B cell (primary cell): ENCODE data around the gene COL16A1. TPM values are rescaled to one million over a fixed set of nuclear protein-coding genes. Genes with fewer than 3 reads are reported as not detected.

Source experiments
- ATAC-seq: fragments of 200-7000 bp; cut with Tn5 transposase; one replicate; pipeline ENCODE4 v1.10.0; 2021; ENCODE audit warnings: low read depth, mild to moderate bottlenecking, moderate number of reproducible peaks, moderate library complexity
- CTCF ChIA-PET: fragments of 350-600 bp; sonication (Branson Sonifier 250); formaldehyde crosslinking; loops from one replicate; lab custom pipeline; 2021; ENCODE audit warnings: antibody characterized with exemption, inconsistent platforms; lab: Charles Lee
- POLR2A ChIA-PET: fragments of 350-600 bp; sonication (Branson Sonifier 250); formaldehyde crosslinking; loops from one replicate; lab custom pipeline; 2021; ENCODE audit warnings: antibody characterized with exemption; lab: Charles Lee
- DNase-seq: peaks from one replicate; pipeline ENCODE4 v3.0.0; 2013
- H2AFZ ChIP-seq: 2 replicates; pipeline ENCODE4 v1.6.1; 2012; ENCODE audit warnings: mild to moderate bottlenecking, low read depth, low read length; ENCODE audit not compliant: insufficient read depth, poor library complexity, severe bottlenecking
- H3K27ac ChIP-seq, 2 donors: 1 replicate in 1 of 2; 2 replicates in 1 of 2; pipeline ENCODE4 v1.5.1; 2012 to 2013; ENCODE audit warnings: low read length in 2 of 2, mild to moderate bottlenecking in 2 of 2, moderate library complexity in 1 of 2
- H3K27me3 ChIP-seq, 4 experiments: fragments of 200-600 bp in 1 of 4; sonication (generic) in 1 of 4; replicated peaks in 1 of 4; 1 replicate in 2 of 4; 2 replicates in 2 of 4; pipeline versions ENCODE4 v1.6.1 to v1.7.0; 2013 to 2016; ENCODE audit warnings: low read length in 3 of 4, mild to moderate bottlenecking in 2 of 4, mixed read lengths in 1 of 4, moderate library complexity in 1 of 4; ENCODE audit not compliant: insufficient read depth in 4 of 4, control insufficient read depth in 3 of 4; ENCODE audit errors: control extremely low read depth in 1 of 4
- H3K36me3 ChIP-seq, 2 experiments: replicated peaks in 1 of 2; 1 replicate in 1 of 2; 2 replicates in 1 of 2; pipeline versions ENCODE4 v1.6.1 to v1.7.1; 2013; ENCODE audit warnings: low read length in 1 of 2; ENCODE audit not compliant: insufficient read depth in 2 of 2, control insufficient read depth in 1 of 2; ENCODE audit errors: control extremely low read depth in 1 of 2, extremely low read depth in 1 of 2
- H3K4me1 ChIP-seq, 2 donors: fragments of 200-600 bp in 1 of 2; sonication (generic) in 1 of 2; 1 replicate in 1 of 2; 2 replicates in 1 of 2; pipeline versions ENCODE4 v1.5.1 to v1.6.1; 2013 to 2017; ENCODE audit warnings: low read length in 2 of 2; ENCODE audit not compliant: control insufficient read depth in 2 of 2, insufficient read depth in 2 of 2
- H3K4me2 ChIP-seq: replicated peaks from 2 replicates; pipeline ENCODE3; 2012; ENCODE audit warnings: mild to moderate bottlenecking, low read depth, low read length; ENCODE audit not compliant: poor library complexity, severe bottlenecking
- H3K4me3 ChIP-seq, 5 experiments: fragments of 200-600 bp in 1 of 5; sonication (generic) in 1 of 5; 1 replicate in 3 of 5; 2 replicates in 2 of 5; pipeline versions ENCODE4 v1.5.1 to v1.7.0; 2011 to 2016; ENCODE audit warnings: low read length in 4 of 5, mild to moderate bottlenecking in 4 of 5, low read depth in 2 of 5, control low read depth in 1 of 5, moderate library complexity in 1 of 5; ENCODE audit not compliant: insufficient read depth in 1 of 5; ENCODE audit errors: control extremely low read depth in 1 of 5, extremely low read depth in 1 of 5
- H3K79me2 ChIP-seq: fragments of 200-600 bp; sonication (generic); one replicate; pipeline ENCODE4 v1.6.0; 2016; ENCODE audit warnings: low read length; ENCODE audit not compliant: control insufficient read depth, insufficient read depth
- H3K9ac ChIP-seq: fragments of 200-600 bp; sonication (generic); 2 replicates; pipeline ENCODE4 v1.6.1; 2017; ENCODE audit warnings: mild to moderate bottlenecking, low read length, moderate library complexity
- H3K9me3 ChIP-seq, 3 donors: one replicate each; pipeline versions ENCODE4 v1.6.1 to v1.7.1; 2013; ENCODE audit warnings: low read length in 2 of 3; ENCODE audit not compliant: control insufficient read depth in 2 of 3, insufficient read depth in 1 of 3; ENCODE audit errors: control extremely low read depth in 1 of 3
- H4K20me1 ChIP-seq: 2 replicates; pipeline ENCODE4 v1.6.0; 2012; ENCODE audit warnings: mild to moderate bottlenecking, low read length; ENCODE audit not compliant: insufficient read depth, control insufficient read depth, poor library complexity, severe bottlenecking
- H3K27ac Mint-ChIP-seq: one replicate; pipeline ENCODE4 v1.8.0; 2021; ENCODE audit warnings: mixed read lengths
- H3K27me3 Mint-ChIP-seq: one replicate; pipeline ENCODE4 v1.8.0; 2021; ENCODE audit warnings: mixed read lengths
- H3K4me1 Mint-ChIP-seq: one replicate; pipeline ENCODE4 v1.8.0; 2021; ENCODE audit warnings: mixed read lengths
- H3K4me3 Mint-ChIP-seq: one replicate; pipeline ENCODE4 v1.8.0; 2021; ENCODE audit warnings: mixed read lengths
- H3K9me3 Mint-ChIP-seq: one replicate; pipeline ENCODE4 v1.8.0; 2022; ENCODE audit warnings: mixed read lengths; ENCODE audit not compliant: insufficient read depth
- EZH2 ChIP-seq: IDR thresholded peaks from 2 replicates; pipeline ENCODE4 v1.6.1; 2012; ENCODE audit warnings: borderline replicate concordance, low read depth, mild to moderate bottlenecking, moderate library complexity, low read length; ENCODE audit not compliant: insufficient read depth, poor library complexity, severe bottlenecking
- WGBS: methylation state at CpG from one replicate; pipeline ENCODE4 v1.1.5; 2013; ENCODE audit warnings: missing lambda C conversion rate; ENCODE audit not compliant: insufficient coverage; 5-methylcytosine and 5-hydroxymethylcytosine counted together
- intact Hi-C: fragments of 100-400 bp; cut with micrococcal nuclease; formaldehyde crosslinking; loops from one replicate; pipeline ENCODE4 v1.10.0; 2022
- polyA plus RNA-seq: library from polyadenylated mRNA; depleted of rRNA; stranded (reverse); fragments of >200 nt; gene quantifications from 2 replicates; pipeline ENCODE4 v1.2.3, GENCODE V29; 2012
- total RNA-seq, 2 donors: library from RNA; stranded (reverse); fragments of 120-200 nt in 1 of 2; gene quantifications; 1 replicate in 1 of 2; 2 replicates in 1 of 2; pipeline versions ENCODE4 v1.2.3 to v1.2.4, GENCODE V29; 2013 to 2022
- TF ChIP-seq, protein P1 (sequence below): fragments of 200-600 bp; IDR thresholded peaks from one replicate; pipeline ENCODE4 v1.8.0; 2022; ENCODE audit warnings: antibody characterized with exemption, mild to moderate bottlenecking

Gene COL16A1
- total and polyA plus RNA-seq, 2 donors (not counting 1 experiment from before 2014, with no cell fraction given) = 0.07 TPM; not detected in 1

DNA sequence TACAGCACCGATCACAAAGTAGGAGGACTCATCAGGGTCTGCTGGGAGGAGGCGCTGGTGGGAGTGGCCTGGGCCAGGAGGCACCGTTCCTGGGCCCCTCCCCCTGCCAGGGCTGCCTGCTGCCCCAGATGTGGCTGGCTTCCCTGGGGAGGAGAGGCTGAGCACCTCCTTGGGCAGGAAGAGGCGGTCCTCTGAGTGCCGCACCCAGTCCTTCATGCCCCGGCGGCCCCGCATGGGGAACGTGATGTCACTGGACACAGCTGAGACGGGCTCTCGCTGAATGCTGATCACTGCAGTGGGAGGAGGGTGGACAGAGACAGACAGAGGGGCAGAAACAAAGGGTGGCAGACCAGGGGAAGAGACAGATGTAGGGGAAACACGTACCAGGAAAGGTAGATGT lies 35.5 kb upstream of the COL16A1 start:
- H3K36me3 ChIP-seq = no peaks in the 10 kb centered on the region
- H3K4me1 ChIP-seq = peaks cover 14 to 20% of the 10 kb centered on the region in 2 donors
- no peak for TF ChIP-seq EZH2
- TF ChIP-seq, protein P1, sequence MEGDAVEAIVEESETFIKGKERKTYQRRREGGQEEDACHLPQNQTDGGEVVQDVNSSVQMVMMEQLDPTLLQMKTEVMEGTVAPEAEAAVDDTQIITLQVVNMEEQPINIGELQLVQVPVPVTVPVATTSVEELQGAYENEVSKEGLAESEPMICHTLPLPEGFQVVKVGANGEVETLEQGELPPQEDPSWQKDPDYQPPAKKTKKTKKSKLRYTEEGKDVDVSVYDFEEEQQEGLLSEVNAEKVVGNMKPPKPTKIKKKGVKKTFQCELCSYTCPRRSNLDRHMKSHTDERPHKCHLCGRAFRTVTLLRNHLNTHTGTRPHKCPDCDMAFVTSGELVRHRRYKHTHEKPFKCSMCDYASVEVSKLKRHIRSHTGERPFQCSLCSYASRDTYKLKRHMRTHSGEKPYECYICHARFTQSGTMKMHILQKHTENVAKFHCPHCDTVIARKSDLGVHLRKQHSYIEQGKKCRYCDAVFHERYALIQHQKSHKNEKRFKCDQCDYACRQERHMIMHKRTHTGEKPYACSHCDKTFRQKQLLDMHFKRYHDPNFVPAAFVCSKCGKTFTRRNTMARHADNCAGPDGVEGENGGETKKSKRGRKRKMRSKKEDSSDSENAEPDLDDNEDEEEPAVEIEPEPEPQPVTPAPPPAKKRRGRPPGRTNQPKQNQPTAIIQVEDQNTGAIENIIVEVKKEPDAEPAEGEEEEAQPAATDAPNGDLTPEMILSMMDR = no peak
- Mint-ChIP-seq H3K27me3 (no peaks in the 10 kb centered on the region), H3K27ac (peak overlapping the region; percentile 76), H3K9me3 (no peaks in the 10 kb centered on the region), H3K4me1 (peaks cover 35% of the 10 kb centered on the region), H3K4me3 (peak overlapping the region; percentile 21)
- peak overlapping the region; percentile 57 for H3K4me2 ChIP-seq
- DNase-seq (peak; percentile 56), ATAC-seq (peak; percentile 85)
- H3K27me3 ChIP-seq = no peaks in the 10 kb centered on the region
- H3K9me3 ChIP-seq = no peaks in the 10 kb centered on the region
- intact Hi-C loops = no loop called here
- H3K79me2 ChIP-seq = no peaks in the 10 kb centered on the region
- peak overlapping the region; percentile 43 for H3K9ac ChIP-seq
- ChIA-PET POLR2A (no interaction called here), CTCF (interaction anchor here (0.6 to 1.1 kb wide), 2 partner anchors 12 to 50 kb away, joined by 5 read pairs; no protein-coding TSS in a partner anchor)
- no peaks in the 10 kb centered on the region for H4K20me1 ChIP-seq
- 12% methylated on average over 11 of the region's 12 CpGs for WGBS
- peak overlapping the region; percentile 52 for H2AFZ ChIP-seq
- no peak overlapping the region for H3K4me3 ChIP-seq
- no peak overlapping the region for H3K27ac ChIP-seq

DNA sequence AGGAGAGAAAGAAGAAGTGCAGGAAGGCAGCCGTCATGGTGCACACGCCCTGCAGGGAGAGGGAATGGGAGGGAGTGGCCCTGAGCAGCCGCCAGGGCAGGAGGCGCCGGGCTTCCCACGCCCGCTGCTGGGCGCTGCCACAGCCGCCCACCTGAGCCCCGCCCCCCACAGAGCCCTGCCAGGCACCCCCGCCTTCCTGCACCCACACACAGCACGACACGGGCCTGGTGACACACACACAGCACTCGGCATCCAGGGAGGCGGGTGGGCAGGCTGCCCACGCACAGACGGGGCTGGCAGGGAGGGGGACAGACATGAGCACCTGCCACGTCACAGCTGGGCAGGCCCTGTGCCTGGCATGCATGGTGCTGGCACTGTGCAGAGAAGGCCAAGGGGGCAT lies 32.9 kb upstream of the COL16A1 start:
- POLR2A ChIA-PET = no interaction called here
- Histone ChIP-seq H3K4me1 (peaks cover 11 to 14% of the 10 kb centered on the region in 2 donors), H2AFZ (no peak overlapping the region), H3K27me3 (no peaks in the 10 kb centered on the region), H3K4me2 (no peak overlapping the region), H4K20me1 (no peaks in the 10 kb centered on the region), H3K4me3 (no peak overlapping the region), H3K27ac (no peak overlapping the region), H3K9ac (no peak overlapping the region), H3K9me3 (no peaks in the 10 kb centered on the region), H3K36me3 (no peaks in the 10 kb centered on the region), H3K79me2 (no peaks in the 10 kb centered on the region)
- Mint-ChIP-seq H3K4me3 (no peak overlapping the region), H3K9me3 (no peaks in the 10 kb centered on the region), H3K27me3 (no peaks in the 10 kb centered on the region), H3K27ac (no peak overlapping the region), H3K4me1 (peaks cover 24% of the 10 kb centered on the region)
- ATAC-seq (no peak), DNase-seq (no peak)
- WGBS = 73% methylated on average over 17 of the region's 18 CpGs
- CTCF ChIA-PET = no interaction called here
- intact Hi-C loops = no loop called here
- TF ChIP-seq, protein P1 = no peak
- no peak for TF ChIP-seq EZH2
